ENCODE measurements around the gene ABL1. TPM values are rescaled to one million over a fixed set of nuclear protein-coding genes. Genes with fewer than 3 reads are reported as not detected.

ABL1 gene
- total and polyA plus RNA-seq, 7 donors: 24.5 to 127 (median 69.6) TPM

DNA sequence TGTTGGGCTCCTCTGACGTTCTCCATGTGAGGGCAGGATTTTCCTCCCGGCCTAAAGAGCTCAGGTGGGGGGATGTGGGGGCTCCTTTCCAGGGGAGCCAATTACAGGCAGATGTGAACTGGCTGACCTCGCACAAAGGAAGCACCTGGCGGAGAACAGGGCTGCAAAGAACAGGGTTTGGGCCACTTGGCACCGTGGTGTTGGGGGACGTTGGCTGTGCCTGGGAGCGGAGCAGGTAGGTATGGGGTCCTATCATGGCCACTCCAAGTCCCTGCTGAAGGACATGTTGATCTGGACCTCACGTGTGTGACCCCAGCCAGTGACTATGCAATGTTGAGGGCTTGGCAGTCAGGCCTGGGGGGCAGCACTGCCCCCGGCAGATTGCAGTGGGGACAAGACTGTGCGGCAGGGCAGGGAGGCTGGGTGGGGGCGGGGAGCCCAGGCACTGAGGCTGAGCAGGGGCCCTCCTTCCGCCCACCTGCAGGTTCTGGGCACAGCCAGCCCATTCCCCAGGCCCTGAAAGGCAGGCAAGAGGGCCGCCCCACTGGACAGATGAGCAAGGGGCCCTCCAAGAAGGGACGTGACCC lies 84.6 kb downstream of the ABL1 start:
- no peak overlapping the region for H3K27ac ChIP-seq
- TF ChIP-seq POLR2A (IDR thresholded peaks at IDR 0.05) (no peak), POLR2AphosphoS5 (IDR thresholded peaks at IDR 0.05) (no peak), EP300 (IDR thresholded peaks at IDR 0.05) (no peak), CTCF (IDR thresholded peaks at IDR 0.05) (no peak)
- peaks cover 0 to 6% (median 0%) of the 10 kb centered on the region in 3 donors for H3K27me3 ChIP-seq
- WGBS, 2 donors: 76 to 89% methylated on average over 14 of the region's 14 CpGs
- intact Hi-C loops (cut with DNase I): no loop called here
- H3K4me1 ChIP-seq: peaks cover 0 to 8% (median 0%) of the 10 kb centered on the region in 4 donors
- no peak for DNase-seq
- H3K4me3 ChIP-seq: no peak overlapping the region
- no peaks in the 10 kb centered on the region for H3K9me3 ChIP-seq
- H3K36me3 ChIP-seq: no peaks in the 10 kb centered on the region

GRCh38 chr9:130920233-130920632 lies 85.2 kb downstream of the ABL1 start:
- Histone ChIP-seq H3K4me1 (peaks cover 0 to 8% (median 0%) of the 10 kb centered on the region in 4 donors), H3K27me3 (peaks cover 0 to 10% (median 0%) of the 10 kb centered on the region in 3 donors), H3K27ac (no peak overlapping the region), H3K4me3 (no peak overlapping the region), H3K9me3 (no peaks in the 10 kb centered on the region), H3K36me3 (no peaks in the 10 kb centered on the region)
- no peak for DNase-seq
- TF ChIP-seq EP300 (IDR thresholded peaks at IDR 0.05): no peak
- TF ChIP-seq POLR2AphosphoS5 (IDR thresholded peaks at IDR 0.05): no peak
- no peak for TF ChIP-seq CTCF (IDR thresholded peaks at IDR 0.05)
- no peak for TF ChIP-seq POLR2A (IDR thresholded peaks at IDR 0.05)
- WGBS, 2 donors: 92% methylated on average over 8 of the region's 8 CpGs
- intact Hi-C loops (cut with DNase I): no loop called here

DNA sequence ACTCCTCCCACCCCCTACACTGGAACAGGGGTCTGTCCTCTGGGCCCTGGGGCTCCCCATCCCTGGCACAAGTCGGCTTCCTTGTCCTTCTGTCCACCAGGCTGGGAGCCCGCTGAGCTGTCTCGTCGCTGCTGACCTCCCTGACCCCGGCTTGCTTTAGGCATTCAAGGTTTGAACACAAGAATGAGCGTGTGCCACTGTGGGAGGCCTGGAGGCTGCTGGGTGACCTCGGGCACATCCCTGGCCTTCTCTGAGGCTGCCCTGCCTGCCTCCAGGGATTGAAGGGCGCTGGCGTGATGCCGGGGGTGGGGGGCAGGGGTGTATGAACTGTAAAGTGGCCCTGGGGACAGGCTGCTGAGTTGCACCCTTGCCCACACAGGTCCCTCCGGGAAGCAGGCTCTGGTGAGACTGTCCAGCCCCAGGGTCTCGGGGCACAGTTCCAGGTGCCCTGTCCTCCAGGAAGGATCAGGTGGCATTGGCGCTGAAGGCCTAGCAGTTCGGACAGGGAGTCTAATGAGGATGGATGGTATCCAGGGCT lies 85.8 kb downstream of the ABL1 start:
- Histone ChIP-seq H3K36me3 (no peaks in the 10 kb centered on the region), H3K27me3 (peaks cover 0 to 14% (median 6%) of the 10 kb centered on the region in 3 donors), H3K4me3 (no peak overlapping the region), H3K4me1 (peaks cover 0 to 8% (median 0%) of the 10 kb centered on the region in 4 donors), H3K9me3 (no peaks in the 10 kb centered on the region), H3K27ac (no peak overlapping the region)
- TF ChIP-seq POLR2A (IDR thresholded peaks at IDR 0.05) (no peak), EP300 (IDR thresholded peaks at IDR 0.05) (no peak), CTCF (IDR thresholded peaks at IDR 0.05) (no peak), POLR2AphosphoS5 (IDR thresholded peaks at IDR 0.05) (no peak)
- intact Hi-C loops (cut with DNase I): no loop called here
- 80 to 85% methylated on average over 14 of the region's 14 CpGs for WGBS, 2 donors
- DNase-seq: no peak

DNA sequence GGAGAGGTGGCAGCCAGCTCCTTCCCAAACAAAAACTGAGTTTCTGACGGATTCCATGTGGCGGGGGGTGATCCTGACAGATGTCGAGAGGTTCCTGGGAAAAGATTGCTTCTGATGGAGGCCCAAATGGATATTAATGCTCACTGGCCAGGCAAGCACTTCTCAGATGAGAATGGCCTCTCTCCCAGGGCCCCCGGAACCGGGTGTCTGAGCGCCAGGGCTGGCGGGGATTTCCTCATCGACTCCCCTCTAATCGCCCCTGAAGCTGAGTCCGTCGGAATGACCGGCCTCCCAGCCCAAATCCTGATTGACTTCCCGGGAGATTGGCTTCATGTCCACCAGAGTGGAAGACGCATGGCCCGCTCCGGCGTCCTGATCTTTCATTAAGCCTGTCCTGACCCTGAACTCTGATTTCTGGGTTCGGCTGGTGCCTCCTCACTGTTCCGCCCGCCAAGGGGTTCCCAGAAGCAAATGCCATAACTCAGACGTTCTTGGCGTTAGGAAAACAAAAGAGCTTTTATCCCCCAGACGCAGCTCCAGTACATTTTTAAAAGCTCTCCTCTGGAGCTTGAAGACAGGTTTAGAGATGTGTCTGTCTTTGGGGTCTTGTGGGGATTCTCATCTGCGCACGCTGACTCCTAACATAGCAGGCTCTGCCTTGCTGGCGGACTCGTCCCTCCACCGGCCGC lies 86.4 kb downstream of the ABL1 start:
- TF ChIP-seq POLR2AphosphoS5 (IDR thresholded peaks at IDR 0.05) (no peak), EP300 (IDR thresholded peaks at IDR 0.05) (no peak), POLR2A (IDR thresholded peaks at IDR 0.05) (no peak), CTCF (IDR thresholded peaks at IDR 0.05) (no peak)
- DNase-seq: no peak

More for the DNA sequence above, 86.4 kb downstream of the ABL1 start:
- WGBS, 2 donors: 66 to 80% methylated on average over 29 of the region's 29 CpGs
- Histone ChIP-seq H3K9me3 (no peaks in the 10 kb centered on the region), H3K27ac (no peak overlapping the region), H3K36me3 (no peaks in the 10 kb centered on the region), H3K27me3 (peaks cover 0 to 15% (median 7%) of the 10 kb centered on the region in 3 donors), H3K4me3 (no peak overlapping the region), H3K4me1 (peaks cover 0 to 8% (median 0%) of the 10 kb centered on the region in 4 donors)
- intact Hi-C loops (cut with DNase I): no loop called here

Data from sigmoid colon (tissue), 7 donors.